HepG2 (cell line): ENCODE results near the gene MEGF11. TPM values are rescaled to one million over a fixed set of nuclear protein-coding genes. Genes with fewer than 3 reads are reported as not detected.
A peak's percentile ranks its signal among the peaks of the same experiment; 100 is the strongest.

Experiments used
- ATAC-seq: fragments of 200-7000 bp; cut with Tn5 transposase; 3 replicates; pipeline ENCODE4 v1.9.1; 2020; ENCODE audit warnings: mild to moderate bottlenecking, moderate library complexity
- BruUV-seq: library from RNA; stranded (reverse); fragments of 400-500 nt; replicated peaks from 2 replicates; lab custom pipeline; 2021; lab: Mats Ljungman, UMichigan
- CTCF ChIA-PET: fragments of 300-600 bp; formaldehyde crosslinking; extraction: SDS; loops from one replicate; lab custom pipeline; 2021; ENCODE audit warnings: low total read pairs, inconsistent platforms, low intra/inter-chr PET ratio; lab: Yijun Ruan, JAX
- POLR2A ChIA-PET: fragments of 350-600 bp; sonication (Branson Sonifier 250); formaldehyde crosslinking; loops from one replicate; lab custom pipeline; 2020; ENCODE audit warnings: antibody characterized with exemption, inconsistent platforms; lab: Yijun Ruan, JAX
- DNase-seq: peaks from one replicate; pipeline ENCODE4 v3.0.0-alpha.2; 2015; ENCODE audit warnings: low spot score
- FAIRE-seq: peaks from 3 replicates; lab custom pipeline; 2011; peaks lifted over from hg19 to GRCh38; lab: Jason Lieb, UNC
- H2AFZ ChIP-seq: one replicate; pipeline ENCODE4 v1.6.1; 2011; ENCODE audit warnings: low read length, inconsistent platforms
- H3K27ac ChIP-seq: fragments of 300-600 bp; 3 replicates; pipeline ENCODE4 v1.8.0; 2011; ENCODE audit warnings: mixed run types, mild to moderate bottlenecking, mixed read lengths, low read length, inconsistent platforms; ENCODE audit not compliant: insufficient read depth; ENCODE audit errors: extremely low read length
- H3K27me3 ChIP-seq, 2 experiments: fragments of 200-600 bp in 1 of 2; 2 replicates in 1 of 2; 3 replicates in 1 of 2; pipeline versions ENCODE4 v1.6.0 to v1.8.0; 2011; ENCODE audit warnings: low read length in 2 of 2, mild to moderate bottlenecking in 2 of 2, moderate library complexity in 2 of 2, inconsistent platforms in 1 of 2; ENCODE audit not compliant: insufficient read depth in 2 of 2, control insufficient read depth in 1 of 2
- H3K36me3 ChIP-seq, 2 experiments: fragments of 200-600 bp in 1 of 2; replicated peaks in 1 of 2; 2 replicates in 1 of 2; 3 replicates in 1 of 2; pipeline versions ENCODE4 v1.5.1 to v1.8.0; 2011; ENCODE audit warnings: low read length in 2 of 2, inconsistent platforms in 1 of 2; ENCODE audit not compliant: insufficient read depth in 2 of 2, control insufficient read depth in 1 of 2
- H3K4me1 ChIP-seq: 2 replicates; pipeline ENCODE4 v1.5.1; 2012; ENCODE audit warnings: low read length, inconsistent platforms; ENCODE audit not compliant: insufficient read depth
- H3K4me2 ChIP-seq: 2 replicates; pipeline ENCODE4 v1.6.0; 2011; ENCODE audit warnings: low read depth, low read length, inconsistent platforms
- H3K4me3 ChIP-seq, 3 experiments: fragments of 200-600 bp in 1 of 3; sonication (generic), shearing (Covaris generic) in 1 of 3; replicated peaks in 1 of 3; 2 replicates each; pipeline ENCODE4 v1.5.1; 2011 to 2016; ENCODE audit warnings: low read length in 3 of 3, inconsistent platforms in 2 of 3, low read depth in 2 of 3, mild to moderate bottlenecking in 2 of 3, control low read depth in 1 of 3, mixed read lengths in 1 of 3; ENCODE audit not compliant: insufficient read depth in 1 of 3
- H3K79me2 ChIP-seq: one replicate; pipeline ENCODE4 v1.6.1; 2011; ENCODE audit warnings: low read length, inconsistent platforms; ENCODE audit not compliant: insufficient read depth
- H3K9ac ChIP-seq: 2 replicates; pipeline ENCODE4 v1.6.0; 2011; ENCODE audit warnings: mild to moderate bottlenecking, low read depth, low read length, inconsistent platforms; ENCODE audit not compliant: insufficient read depth
- H3K9me3 ChIP-seq: 2 replicates; pipeline ENCODE4 v1.5.1; 2012; ENCODE audit warnings: mild to moderate bottlenecking, low read length
- H4K20me1 ChIP-seq: 2 replicates; pipeline ENCODE4 v1.6.0; 2011; ENCODE audit warnings: inconsistent platforms, mild to moderate bottlenecking, low read length, moderate library complexity; ENCODE audit not compliant: insufficient read depth
- CBX1 ChIP-seq: IDR thresholded peaks from one replicate; pipeline ENCODE4 v1.6.1; 2016; ENCODE audit warnings: antibody characterized with exemption, low read depth
- CREB1 ChIP-seq, 2 experiments: fragments of 450-650 bp in 1 of 2; IDR thresholded peaks; 2 replicates each; pipeline ENCODE4 v1.6.1; 2016 to 2017; ENCODE audit warnings: control low read depth in 1 of 2, mild to moderate bottlenecking in 1 of 2, missing compliant biosample characterization in 1 of 2, missing genetic modification characterization in 1 of 2
- KLF16 ChIP-seq, 2 experiments: sonication (generic) in 1 of 2; formaldehyde crosslinking in 1 of 2; IDR thresholded peaks; 2 replicates each; pipeline versions ENCODE4 v1.6.1 to v1.8.0; 2016 to 2023; ENCODE audit warnings: missing genetic modification reagents in 2 of 2, missing compliant biosample characterization in 1 of 2
- NCOA5 ChIP-seq: sonication (generic); formaldehyde crosslinking; IDR thresholded peaks from 2 replicates; pipeline ENCODE4 v1.4.0; 2020; ENCODE audit warnings: missing genetic modification reagents
- NR2F6 ChIP-seq, 2 experiments: IDR thresholded peaks; 2 replicates each; pipeline ENCODE4 v1.6.1; 2016; ENCODE audit warnings: antibody characterized with exemption in 1 of 2, mild to moderate bottlenecking in 1 of 2
- TCF12 ChIP-seq, 2 experiments: fragments of 450-650 bp in 1 of 2; sonication (generic) in 1 of 2; formaldehyde crosslinking in 1 of 2; IDR thresholded peaks; 2 replicates each; pipeline versions ENCODE4 v1.6.1 to v1.8.0; 2017 to 2022; ENCODE audit warnings: antibody characterized with exemption in 1 of 2, mild to moderate bottlenecking in 1 of 2, missing genetic modification reagents in 1 of 2, moderate library complexity in 1 of 2
- ZFP36 ChIP-seq: fragments of 150-350 bp; IDR thresholded peaks from 2 replicates; pipeline ENCODE4 v1.6.1; 2018; ENCODE audit warnings: borderline replicate concordance, low read length, low read depth; ENCODE audit not compliant: partially characterized antibody
- ZNF235 ChIP-seq: sonication (generic); formaldehyde crosslinking; IDR thresholded peaks from 2 replicates; pipeline ENCODE4 v1.8.1; 2023; ENCODE audit warnings: mild to moderate bottlenecking, missing genetic modification reagents, borderline replicate concordance
- ZNF251 ChIP-seq: sonication (generic); formaldehyde crosslinking; IDR thresholded peaks from 2 replicates; pipeline ENCODE4 v1.9.0; 2021; ENCODE audit warnings: mild to moderate bottlenecking, missing genetic modification reagents
- ZNF556 ChIP-seq: sonication (generic); formaldehyde crosslinking; IDR thresholded peaks from 2 replicates; pipeline ENCODE4 v1.4.0; 2020; ENCODE audit warnings: mild to moderate bottlenecking, missing genetic modification reagents, borderline replicate concordance
- ZNF577 ChIP-seq: sonication (generic); formaldehyde crosslinking; IDR thresholded peaks from 2 replicates; pipeline ENCODE4 v1.4.0; 2020; ENCODE audit warnings: mild to moderate bottlenecking, low read depth, missing genetic modification reagents, borderline replicate concordance
- WGBS: methylation state at CpG from one replicate; pipeline ENCODE4 v1.1.6; 2017; ENCODE audit warnings: low lambda C conversion rate; 5-methylcytosine and 5-hydroxymethylcytosine counted together
- in situ Hi-C: cut with HindIII; loops from 2 replicates; pipeline ENCODE4 v1.10.0; 2017; ENCODE audit warnings: low pct_unique_long_range_greater_than_20kb; ENCODE audit not compliant: extremely low pct_ligation_motif_present
- intact Hi-C: fragments of 100-400 bp; cut with micrococcal nuclease; formaldehyde crosslinking; loops from one replicate; pipeline ENCODE4 v1.10.0; 2022; ENCODE audit not compliant: unreplicated experiment
- polyA plus RNA-seq, 8 experiments: library from polyadenylated mRNA; depleted of rRNA in 3 of 8; stranded (reverse) in 7 of 8; unstranded in 1 of 8; fragments of >200 nt; fragmentation: Illumina TruSeq in 4 of 8; extraction: Trizol in 4 of 8; gene quantifications; 2 replicates each; pipeline versions ENCODE4 v1.2.1 to v1.2.3, GENCODE V29; 2011 to 2016; ENCODE audit warnings: low read depth in 4 of 8, missing spikeins in 1 of 8, mixed read lengths in 1 of 8; ENCODE audit not compliant: insufficient read depth in 1 of 8
- total RNA-seq, 5 experiments: library from RNA; depleted of rRNA; stranded (reverse); fragments of >200 nt; fragmentation: Illumina TruSeq; extraction: Trizol; gene quantifications; 2 replicates each; pipeline ENCODE4 v1.2.3, GENCODE V29; 2016; ENCODE audit warnings: low read depth in 1 of 5

Gene MEGF11
- total and polyA plus RNA-seq, 2 of the 13 experiments (the other 11 are each of a cell fraction or from before 2014, with no cell fraction given): not detected

- TF ChIP-seq TCF12 (IDR thresholded peaks at IDR 0.05) (no peak), TCF12 (CRISPR knock-in tag; IDR thresholded peaks at IDR 0.05) (no peak), NCOA5 (CRISPR knock-in tag) (no peak), ZNF251 (no peak), KLF16 (CRISPR knock-in tag; IDR thresholded peaks at IDR 0.05) (no peak), CBX1 (no peak), CREB1 (IDR thresholded peaks at IDR 0.05) (no peak), CREB1 (CRISPR knock-in tag; IDR thresholded peaks at IDR 0.05) (no peak), ZNF235 (CRISPR knock-in tag) (no peak), ZFP36 (no peak), ZNF556 (CRISPR knock-in tag) (no peak)
Observed at GRCh38 chr15:66050264-66050663, 203.3 kb downstream of the MEGF11 start (continued).

DNA sequence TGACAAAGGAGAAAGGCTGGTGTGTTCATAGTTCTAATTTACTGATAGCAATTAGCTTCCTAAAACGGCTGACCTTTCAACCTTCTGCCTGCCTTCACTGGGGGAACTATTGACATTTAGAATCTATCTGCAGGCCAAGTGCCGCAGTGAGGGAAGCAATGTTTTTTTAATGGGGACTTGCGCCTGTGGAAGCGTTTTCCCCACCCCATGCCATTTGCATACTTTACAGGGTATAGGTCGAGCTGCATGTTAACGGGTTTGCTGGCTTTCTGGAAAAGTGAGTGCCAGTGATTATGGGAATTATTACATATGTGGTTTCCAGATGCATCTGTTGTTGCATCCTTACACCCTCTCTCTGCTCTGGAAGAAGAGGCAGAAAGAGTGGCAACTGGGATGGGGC is 204.2 kb downstream of the MEGF11 start:
- WGBS: 2% methylated on average over 6 of the region's 6 CpGs
- Histone ChIP-seq H3K36me3 (no peaks in the 10 kb centered on the region), H3K4me2 (no peak overlapping the region), H4K20me1 (no peaks in the 10 kb centered on the region), H3K4me3 (no peak overlapping the region), H3K27me3 (peaks cover 0 to 3% of the 10 kb centered on the region in 2 experiments; a peak in 2 of 5 replicates), H3K4me1 (peaks cover 6% of the 10 kb centered on the region; the same call in 1 of the 2 replicates), H3K9ac (no peak overlapping the region), H3K27ac (no peak overlapping the region), H3K79me2 (no peaks in the 10 kb centered on the region), H3K9me3 (no peaks in the 10 kb centered on the region), H2AFZ (no peak overlapping the region)
- FAIRE-seq: no peak
- DNase-seq: no peak
- no TSS peak for BruUV-seq
- CTCF ChIA-PET: no interaction called here
- TF ChIP-seq NR2F6 (IDR thresholded peaks at IDR 0.05) (0 out of 2 replicates have a peak, but pooled peaks have one; percentile 14), NR2F6 (CRISPR knock-in tag; IDR thresholded peaks at IDR 0.05) (no peak), ZNF577 (CRISPR knock-in tag) (no peak)
- intact Hi-C loops: no loop called here
- in situ Hi-C loops: no loop called here
- POLR2A ChIA-PET: no interaction called here
- no peak for ATAC-seq
